Astrocyte (in vitro differentiated cells and primary cell): Measurements from ENCODE around the gene PKP1. TPM values are rescaled to one million over a fixed set of nuclear protein-coding genes. Genes with fewer than 3 reads are reported as not detected.
A peak's percentile ranks its signal among the peaks of the same experiment; 100 is the strongest.
"Not testable (repeated sequence)": the region's sequence is repeated elsewhere in the genome, so short reads cannot be mapped to it uniquely, and the experiment has no call there.

ENCODE experiments used
- DNase-seq: peaks from one replicate; pipeline ENCODE4 v3.0.0-alpha.2; 2010; ENCODE audit warnings: low read depth
- FAIRE-seq: peaks from 2 replicates; lab custom pipeline; 2011; peaks lifted over from hg19 to GRCh38; lab: Jason Lieb, UNC
- H2AFZ ChIP-seq: 2 replicates; pipeline ENCODE4 v1.6.0; 2012; ENCODE audit warnings: low read depth, low read length, inconsistent platforms
- H3K27ac ChIP-seq: 2 replicates; pipeline ENCODE4 v1.5.1; 2011; ENCODE audit warnings: low read depth, low read length, inconsistent platforms
- H3K27me3 ChIP-seq: 2 replicates; pipeline ENCODE4 v1.6.0; 2011; ENCODE audit warnings: low read length, inconsistent platforms; ENCODE audit not compliant: insufficient read depth
- H3K36me3 ChIP-seq: 2 replicates; pipeline ENCODE4 v1.5.1; 2011; ENCODE audit warnings: low read length, inconsistent platforms; ENCODE audit not compliant: insufficient read depth
- H3K4me1 ChIP-seq: 2 replicates; pipeline ENCODE4 v1.5.1; 2011; ENCODE audit warnings: low read length, inconsistent platforms; ENCODE audit not compliant: insufficient read depth
- H3K4me2 ChIP-seq: 2 replicates; pipeline ENCODE4 v1.6.0; 2012; ENCODE audit warnings: low read length, inconsistent platforms
- H3K4me3 ChIP-seq: 2 replicates; pipeline ENCODE4 v1.5.1; 2011; ENCODE audit warnings: low read depth, mild to moderate bottlenecking, low read length, inconsistent platforms; ENCODE audit not compliant: insufficient read depth
- H3K79me2 ChIP-seq: 2 replicates; pipeline ENCODE4 v1.6.0; 2012; ENCODE audit warnings: mild to moderate bottlenecking, low read length, inconsistent platforms; ENCODE audit not compliant: insufficient read depth
- H3K9ac ChIP-seq: 2 replicates; pipeline ENCODE4 v1.6.0; 2012; ENCODE audit warnings: mild to moderate bottlenecking, low read length, inconsistent platforms
- H3K9me3 ChIP-seq: 2 replicates; pipeline ENCODE4 v1.5.1; 2012; ENCODE audit warnings: low read depth, mild to moderate bottlenecking, low read length, inconsistent platforms; ENCODE audit not compliant: insufficient read depth
- H4K20me1 ChIP-seq: 2 replicates; pipeline ENCODE4 v1.6.0; 2012; ENCODE audit warnings: low read length, inconsistent platforms; ENCODE audit not compliant: insufficient read depth
- H3K27ac Mint-ChIP-seq: one replicate; pipeline ENCODE4 v1.8.0; 2021; ENCODE audit warnings: mild to moderate bottlenecking, mixed read lengths; ENCODE audit not compliant: unreplicated experiment
- H3K27me3 Mint-ChIP-seq: one replicate; pipeline ENCODE4 v1.8.0; 2021; ENCODE audit warnings: low read depth, mixed read lengths; ENCODE audit not compliant: unreplicated experiment
- H3K36me3 Mint-ChIP-seq: one replicate; pipeline ENCODE4 v1.8.0; 2021; ENCODE audit warnings: low read depth, mixed read lengths; ENCODE audit not compliant: unreplicated experiment
- H3K4me1 Mint-ChIP-seq: one replicate; pipeline ENCODE4 v1.8.0; 2021; ENCODE audit warnings: low read depth, mixed read lengths; ENCODE audit not compliant: unreplicated experiment
- H3K4me3 Mint-ChIP-seq: one replicate; pipeline ENCODE4 v1.8.0; 2021; ENCODE audit warnings: mild to moderate bottlenecking, moderate library complexity, mixed read lengths; ENCODE audit not compliant: unreplicated experiment
- H3K9me3 Mint-ChIP-seq: one replicate; pipeline ENCODE4 v1.8.0; 2021; ENCODE audit warnings: mild to moderate bottlenecking, mixed read lengths; ENCODE audit not compliant: unreplicated experiment
- EZH2 ChIP-seq: IDR thresholded peaks from 2 replicates; pipeline ENCODE4 v1.6.1; 2012; ENCODE audit warnings: mild to moderate bottlenecking, low read length, inconsistent platforms; ENCODE audit not compliant: insufficient read depth
- total RNA-seq: library from RNA; stranded (reverse); gene quantifications from 2 replicates; pipeline ENCODE4 v1.2.1, GENCODE V29; 2021
- TF ChIP-seq, protein P1 (sequence below): IDR thresholded peaks from 2 replicates; pipeline ENCODE4 v1.5.1; 2011; ENCODE audit warnings: low read depth, mild to moderate bottlenecking, inconsistent platforms, low read length, moderate library complexity; ENCODE audit not compliant: insufficient read depth

Gene PKP1
- total RNA-seq, 1 donor from 2014 or later = 0.07 TPM

DNA sequence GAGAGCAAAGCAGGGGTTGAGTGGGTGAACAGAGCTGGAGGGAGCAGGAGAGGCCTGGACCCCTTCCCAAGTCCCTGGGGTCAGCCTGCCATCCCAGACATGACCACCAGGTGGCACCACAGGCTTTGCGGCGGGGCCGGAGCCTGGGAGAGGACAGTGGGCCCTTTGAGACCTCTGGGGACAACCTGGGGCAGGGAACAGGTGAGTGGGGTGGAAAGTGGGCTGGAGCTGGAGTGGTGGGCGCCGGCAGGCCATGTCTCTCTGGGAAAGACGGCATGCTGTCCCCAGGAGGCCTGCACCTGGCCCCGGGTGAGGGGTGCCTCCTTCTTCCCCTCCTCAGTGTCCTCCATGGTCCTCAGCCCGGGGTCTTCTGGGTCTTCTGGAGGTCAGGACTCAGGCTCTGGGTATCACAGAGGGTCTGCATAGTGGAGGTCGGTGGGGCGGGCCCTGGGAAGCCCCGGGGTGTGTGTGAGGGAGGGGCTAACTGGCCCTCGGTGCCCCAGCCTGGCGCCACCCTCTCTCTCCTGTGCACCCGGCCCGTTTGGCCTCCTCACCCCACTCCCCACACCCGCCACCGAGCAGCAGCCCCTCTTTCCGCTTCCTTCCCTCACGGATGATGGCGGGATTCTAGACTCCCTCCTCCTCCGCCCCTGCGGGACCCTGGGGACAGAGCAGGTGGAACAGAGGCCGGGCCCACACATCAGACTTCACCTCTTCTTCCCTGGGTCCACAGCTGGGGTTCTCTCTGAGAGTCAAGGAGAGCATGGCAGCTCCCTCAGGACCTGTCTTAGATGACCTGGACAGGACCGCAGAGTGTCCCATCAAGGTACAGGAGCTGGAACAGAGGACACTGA is 28.5 kb upstream of the PKP1 start:
- peaks cover 8% of the 10 kb centered on the region for H3K4me1 ChIP-seq
- no peak overlapping the region for H3K9ac ChIP-seq
- Mint-ChIP-seq H3K27me3 (peaks cover 34% of the 10 kb centered on the region), H3K4me3 (no peak overlapping the region), H3K36me3 (no peaks in the 10 kb centered on the region), H3K4me1 (no peaks in the 10 kb centered on the region), H3K27ac (no peak overlapping the region), H3K9me3 (no peaks in the 10 kb centered on the region)
- no peaks in the 10 kb centered on the region for H3K36me3 ChIP-seq
- no peak overlapping the region for H2AFZ ChIP-seq
- H3K9me3 ChIP-seq = no peaks in the 10 kb centered on the region
- no peaks in the 10 kb centered on the region for H3K27me3 ChIP-seq
- no peak overlapping the region for H3K27ac ChIP-seq
- no peaks in the 10 kb centered on the region for H4K20me1 ChIP-seq
- H3K4me2 ChIP-seq = no peak overlapping the region
- no peak overlapping the region for H3K4me3 ChIP-seq
- TF ChIP-seq, protein P1, sequence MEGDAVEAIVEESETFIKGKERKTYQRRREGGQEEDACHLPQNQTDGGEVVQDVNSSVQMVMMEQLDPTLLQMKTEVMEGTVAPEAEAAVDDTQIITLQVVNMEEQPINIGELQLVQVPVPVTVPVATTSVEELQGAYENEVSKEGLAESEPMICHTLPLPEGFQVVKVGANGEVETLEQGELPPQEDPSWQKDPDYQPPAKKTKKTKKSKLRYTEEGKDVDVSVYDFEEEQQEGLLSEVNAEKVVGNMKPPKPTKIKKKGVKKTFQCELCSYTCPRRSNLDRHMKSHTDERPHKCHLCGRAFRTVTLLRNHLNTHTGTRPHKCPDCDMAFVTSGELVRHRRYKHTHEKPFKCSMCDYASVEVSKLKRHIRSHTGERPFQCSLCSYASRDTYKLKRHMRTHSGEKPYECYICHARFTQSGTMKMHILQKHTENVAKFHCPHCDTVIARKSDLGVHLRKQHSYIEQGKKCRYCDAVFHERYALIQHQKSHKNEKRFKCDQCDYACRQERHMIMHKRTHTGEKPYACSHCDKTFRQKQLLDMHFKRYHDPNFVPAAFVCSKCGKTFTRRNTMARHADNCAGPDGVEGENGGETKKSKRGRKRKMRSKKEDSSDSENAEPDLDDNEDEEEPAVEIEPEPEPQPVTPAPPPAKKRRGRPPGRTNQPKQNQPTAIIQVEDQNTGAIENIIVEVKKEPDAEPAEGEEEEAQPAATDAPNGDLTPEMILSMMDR = peak; percentile 83
- no peak for TF ChIP-seq EZH2
- FAIRE-seq (no peak), DNase-seq (no peak)
- H3K79me2 ChIP-seq = no peaks in the 10 kb centered on the region

DNA sequence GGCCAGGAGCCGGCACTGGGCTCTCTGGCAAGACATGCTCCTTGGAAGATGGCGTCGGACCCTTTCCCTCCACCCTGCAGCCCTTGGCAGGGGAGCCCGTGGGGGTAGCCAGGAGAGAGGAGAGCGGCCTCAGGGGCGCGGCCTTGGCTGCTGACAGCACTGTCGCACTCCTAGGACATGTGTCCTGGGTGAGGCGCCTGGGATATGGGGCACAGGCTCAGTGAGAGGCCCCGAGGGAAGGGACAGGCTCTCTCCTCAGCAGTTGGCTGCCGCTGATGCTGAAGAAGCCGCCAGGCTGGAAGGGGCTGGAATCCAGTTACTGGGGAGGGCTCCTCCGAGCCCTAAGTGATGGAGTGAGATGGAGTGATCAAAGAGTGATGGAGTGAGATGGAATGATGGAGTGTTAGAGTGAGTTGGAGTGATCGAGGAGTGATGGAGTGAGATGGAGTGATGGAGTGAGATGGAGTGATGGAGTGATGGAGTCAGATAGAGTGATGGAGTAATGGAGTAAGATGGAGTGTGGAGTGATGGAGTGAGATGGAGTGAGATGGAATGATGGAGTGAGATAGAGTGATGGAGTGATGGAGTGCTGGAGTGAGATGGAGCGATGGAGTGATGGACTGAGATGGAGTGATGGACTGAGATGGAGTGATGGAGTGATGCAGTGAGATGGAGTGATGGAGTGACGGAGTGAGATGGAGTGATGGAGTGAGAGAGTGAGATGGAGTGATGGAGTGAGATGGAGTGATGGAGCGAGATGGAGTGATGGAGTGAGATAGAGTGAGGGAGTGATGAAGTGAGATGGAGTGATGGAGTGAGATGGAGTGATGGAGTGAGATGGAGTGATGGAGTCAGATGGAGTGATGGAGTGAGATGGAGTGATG is 27.6 kb upstream of the PKP1 start:
- Mint-ChIP-seq H3K9me3 (peaks cover 3% of the 10 kb centered on the region), H3K27me3 (peaks cover 32% of the 10 kb centered on the region), H3K36me3 (no peaks in the 10 kb centered on the region), H3K4me3 (no peak overlapping the region), H3K4me1 (no peaks in the 10 kb centered on the region), H3K27ac (no peak overlapping the region)
- no peak overlapping the region for H2AFZ ChIP-seq
- H3K4me2 ChIP-seq = no peak overlapping the region
- no peak overlapping the region for H3K27ac ChIP-seq
- peaks cover 12% of the 10 kb centered on the region for H3K4me1 ChIP-seq
- H3K79me2 ChIP-seq = no peaks in the 10 kb centered on the region
- no peaks in the 10 kb centered on the region for H3K9me3 ChIP-seq
- no peak overlapping the region for H3K4me3 ChIP-seq
- no peak for TF ChIP-seq EZH2
- TF ChIP-seq, protein P1 = no peak
- no peaks in the 10 kb centered on the region for H4K20me1 ChIP-seq
- no peak for DNase-seq
- no peaks in the 10 kb centered on the region for H3K27me3 ChIP-seq
- no peaks in the 10 kb centered on the region for H3K36me3 ChIP-seq
- no peak overlapping the region for H3K9ac ChIP-seq
- no peak for FAIRE-seq

DNA sequence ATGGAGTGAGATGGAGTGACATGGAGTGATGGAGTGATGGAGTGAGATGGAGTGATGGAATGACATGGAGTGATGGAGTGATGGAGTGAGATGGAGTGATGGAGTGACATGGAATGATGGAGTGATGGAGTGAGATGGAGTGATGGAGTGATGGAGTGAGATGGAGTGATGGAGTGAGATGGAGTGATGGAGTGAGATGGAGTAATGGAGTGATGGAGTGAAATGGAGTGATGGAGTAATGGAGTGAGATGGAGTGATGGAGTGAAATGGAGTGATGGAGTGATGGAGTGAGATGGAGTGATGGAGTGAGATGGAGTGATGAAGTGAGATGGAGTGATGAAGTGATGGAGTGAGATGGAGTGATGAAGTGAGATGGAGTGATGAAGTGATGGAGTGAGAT is 25.2 kb upstream of the PKP1 start:
- not testable (repeated sequence) for DNase-seq, FAIRE-seq

More for the DNA sequence above, 25.2 kb upstream of the PKP1 start:
- not testable (repeated sequence) for H3K27me3 ChIP-seq, H3K27ac Mint-ChIP-seq, H3K79me2 ChIP-seq, H3K9me3 ChIP-seq, H2AFZ ChIP-seq, H3K27ac ChIP-seq, H3K36me3 Mint-ChIP-seq, H3K9ac ChIP-seq, H4K20me1 ChIP-seq, H3K4me3 Mint-ChIP-seq, H3K4me2 ChIP-seq, H3K4me1 Mint-ChIP-seq, H3K9me3 Mint-ChIP-seq, H3K36me3 ChIP-seq, H3K4me3 ChIP-seq
- H3K27me3 Mint-ChIP-seq = peaks cover 17% of the 10 kb centered on the region
- H3K4me1 ChIP-seq = peaks cover 12% of the 10 kb centered on the region
